SK-N-SH treated with all-trans-retinoic acid at 6 μM for 48 hours (cell line): ENCODE data around the gene TCERG1L.
"Not testable (repeated sequence)": the region's sequence is repeated elsewhere in the genome, so short reads cannot be mapped to it uniquely, and the experiment has no call there.

Experiments
- ATAC-seq: fragments of 200-7000 bp; cut with Tn5 transposase; 3 replicates; pipeline ENCODE4 v1.9.1; 2020; ENCODE audit warnings: mild to moderate bottlenecking, moderate library complexity
- ARNTL ChIP-seq: fragments of 450-650 bp; formaldehyde crosslinking; IDR thresholded peaks from 2 replicates; pipeline ENCODE4 v1.5.0; 2020; ENCODE audit warnings: low read depth, mild to moderate bottlenecking, moderate library complexity, borderline replicate concordance
- BACH2 ChIP-seq: fragments of 250-450 bp; sonication (Bioruptor Pico); IDR thresholded peaks from 2 replicates; pipeline ENCODE4 v1.9.0; 2021; ENCODE audit warnings: mild to moderate bottlenecking, borderline replicate concordance
- CSDC2 ChIP-seq: fragments of 250-450 bp; sonication (Bioruptor Pico); IDR thresholded peaks from 2 replicates; pipeline ENCODE4 v1.5.0; 2020; ENCODE audit warnings: mild to moderate bottlenecking, moderate library complexity
- GLIS3 ChIP-seq: fragments of 250-450 bp; sonication (Bioruptor Pico); IDR thresholded peaks from 2 replicates; pipeline ENCODE4 v1.5.0; 2020; ENCODE audit warnings: mild to moderate bottlenecking, moderate library complexity
- ISL1 ChIP-seq: fragments of 250-450 bp; sonication (Bioruptor Pico); IDR thresholded peaks from 2 replicates; pipeline ENCODE4 v2.1.2; 2022; ENCODE audit warnings: mild to moderate bottlenecking, moderate library complexity
- OSR1 ChIP-seq: fragments of 250-450 bp; sonication (Bioruptor Pico); IDR thresholded peaks from 2 replicates; pipeline ENCODE4 v1.8.0; 2022; ENCODE audit warnings: moderate library complexity, mild to moderate bottlenecking, inconsistent platforms
- PPARA ChIP-seq: fragments of 250-450 bp; sonication (Bioruptor Pico); IDR thresholded peaks from 2 replicates; pipeline ENCODE4 v1.5.0; 2020; ENCODE audit warnings: mild to moderate bottlenecking, borderline replicate concordance
- RARB ChIP-seq: fragments of 250-450 bp; sonication (Bioruptor Pico); IDR thresholded peaks from 2 replicates; pipeline ENCODE4 v1.8.0; 2021; ENCODE audit warnings: mild to moderate bottlenecking, moderate library complexity
- SNAI2 ChIP-seq: fragments of 250-450 bp; sonication (Bioruptor Pico); IDR thresholded peaks from 2 replicates; pipeline ENCODE4 v1.5.0; 2020; ENCODE audit warnings: mild to moderate bottlenecking, moderate library complexity
- TCF4 ChIP-seq: fragments of 250-450 bp; sonication (Bioruptor Pico); IDR thresholded peaks from 2 replicates; pipeline ENCODE4 v1.8.0; 2021; ENCODE audit warnings: mild to moderate bottlenecking, moderate library complexity, borderline replicate concordance
- TOX ChIP-seq: fragments of 250-450 bp; sonication (Bioruptor Pico); IDR thresholded peaks from 2 replicates; pipeline ENCODE4 v1.8.0; 2021; ENCODE audit warnings: mild to moderate bottlenecking, moderate library complexity, borderline replicate concordance
- ZC3H10 ChIP-seq: fragments of 250-450 bp; sonication (Bioruptor Pico); IDR thresholded peaks from 2 replicates; pipeline ENCODE4 v1.5.1; 2021; ENCODE audit warnings: mild to moderate bottlenecking, moderate library complexity
- ZFP3 ChIP-seq: fragments of 250-450 bp; sonication (Bioruptor Pico); IDR thresholded peaks from 2 replicates; pipeline ENCODE4 v1.5.0; 2020; ENCODE audit warnings: mild to moderate bottlenecking, moderate library complexity
- ZFP30 ChIP-seq: fragments of 450-650 bp; formaldehyde crosslinking; IDR thresholded peaks from 2 replicates; pipeline ENCODE4 v1.5.0; 2022; ENCODE audit warnings: mild to moderate bottlenecking, moderate library complexity
- ZNF565 ChIP-seq: fragments of 450-650 bp; formaldehyde crosslinking; conservative IDR thresholded peaks from 2 replicates; pipeline ENCODE4 v1.5.0; 2020; ENCODE audit warnings: low read depth, mild to moderate bottlenecking, moderate library complexity
- ZNF70 ChIP-seq: fragments of 450-650 bp; formaldehyde crosslinking; IDR thresholded peaks from 2 replicates; pipeline ENCODE4 v1.5.0; 2020; ENCODE audit warnings: mild to moderate bottlenecking, moderate library complexity
- ZNF8 ChIP-seq: fragments of 450-650 bp; formaldehyde crosslinking; IDR thresholded peaks from 2 replicates; pipeline ENCODE4 v1.5.0; 2020; ENCODE audit warnings: mild to moderate bottlenecking, moderate library complexity
- TF ChIP-seq, protein P1 (sequence below): fragments of 250-450 bp; sonication (Bioruptor Pico); IDR thresholded peaks from 2 replicates; pipeline ENCODE4 v1.5.0; 2020; ENCODE audit warnings: mild to moderate bottlenecking, moderate library complexity
- TF ChIP-seq, protein P2 (sequence below): fragments of 250-450 bp; sonication (Bioruptor Pico); IDR thresholded peaks from 2 replicates; pipeline ENCODE4 v1.5.1; 2021; ENCODE audit warnings: mild to moderate bottlenecking, moderate library complexity
- TF ChIP-seq, protein P3 (sequence below): fragments of 250-450 bp; sonication (Bioruptor Pico); IDR thresholded peaks from 2 replicates; pipeline ENCODE4 v1.8.0; 2020; ENCODE audit warnings: mild to moderate bottlenecking, moderate library complexity, borderline replicate concordance
- TF ChIP-seq, protein P4 (sequence below): fragments of 250-450 bp; sonication (Bioruptor Pico); IDR thresholded peaks from 2 replicates; pipeline ENCODE4 v1.5.1; 2020; ENCODE audit warnings: low read depth, mild to moderate bottlenecking, moderate library complexity

The TCERG1L gene

DNA sequence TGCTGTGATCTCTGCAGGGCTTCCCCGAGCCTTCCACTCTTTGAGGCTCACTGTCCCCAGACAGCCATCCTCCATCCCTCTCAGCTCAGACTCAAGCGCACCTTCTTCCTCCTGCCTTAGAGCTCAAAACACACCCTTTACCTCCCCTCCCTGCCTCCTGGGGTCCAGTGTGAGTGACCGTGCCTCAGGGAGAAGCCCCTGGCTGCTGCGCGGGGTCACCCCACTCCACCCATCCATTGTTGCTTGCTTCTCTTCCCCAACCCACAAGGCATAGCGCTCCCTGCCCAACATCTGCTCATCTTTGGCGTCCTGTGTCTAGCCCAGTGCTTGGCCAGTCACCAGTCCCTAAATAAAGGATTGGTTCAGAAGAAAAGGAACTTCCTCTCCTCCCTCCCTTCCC, 170.3 kb downstream of the TCERG1L start:
- no peak for ATAC-seq
- TF ChIP-seq CSDC2 (CRISPR knock-in tag) (no peak), ZNF70 (CRISPR knock-in tag) (no peak), SNAI2 (CRISPR knock-in tag) (no peak), ISL1 (CRISPR knock-in tag) (no peak)

DNA sequence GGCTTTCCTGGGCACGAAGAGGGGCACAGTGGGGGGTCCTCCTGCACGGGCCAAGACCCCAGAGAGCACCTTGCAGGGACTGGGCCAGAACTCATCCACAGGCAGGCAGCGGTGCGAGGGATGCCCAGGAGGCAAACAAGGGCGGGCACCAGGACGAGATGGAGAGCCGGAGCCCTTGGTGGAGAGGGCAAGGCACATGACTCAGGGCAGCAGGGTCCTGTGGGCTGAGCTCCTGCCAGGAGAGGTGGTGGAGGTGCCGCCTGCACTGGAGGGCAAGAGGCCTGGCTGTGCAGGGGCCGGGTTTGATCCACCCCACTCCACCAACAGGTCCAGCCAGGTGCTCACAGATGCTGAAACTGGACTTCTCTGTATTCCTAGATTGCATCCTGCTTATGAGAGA, 170.9 kb downstream of the TCERG1L start:
- no peak for ATAC-seq
- TF ChIP-seq, protein P1, sequence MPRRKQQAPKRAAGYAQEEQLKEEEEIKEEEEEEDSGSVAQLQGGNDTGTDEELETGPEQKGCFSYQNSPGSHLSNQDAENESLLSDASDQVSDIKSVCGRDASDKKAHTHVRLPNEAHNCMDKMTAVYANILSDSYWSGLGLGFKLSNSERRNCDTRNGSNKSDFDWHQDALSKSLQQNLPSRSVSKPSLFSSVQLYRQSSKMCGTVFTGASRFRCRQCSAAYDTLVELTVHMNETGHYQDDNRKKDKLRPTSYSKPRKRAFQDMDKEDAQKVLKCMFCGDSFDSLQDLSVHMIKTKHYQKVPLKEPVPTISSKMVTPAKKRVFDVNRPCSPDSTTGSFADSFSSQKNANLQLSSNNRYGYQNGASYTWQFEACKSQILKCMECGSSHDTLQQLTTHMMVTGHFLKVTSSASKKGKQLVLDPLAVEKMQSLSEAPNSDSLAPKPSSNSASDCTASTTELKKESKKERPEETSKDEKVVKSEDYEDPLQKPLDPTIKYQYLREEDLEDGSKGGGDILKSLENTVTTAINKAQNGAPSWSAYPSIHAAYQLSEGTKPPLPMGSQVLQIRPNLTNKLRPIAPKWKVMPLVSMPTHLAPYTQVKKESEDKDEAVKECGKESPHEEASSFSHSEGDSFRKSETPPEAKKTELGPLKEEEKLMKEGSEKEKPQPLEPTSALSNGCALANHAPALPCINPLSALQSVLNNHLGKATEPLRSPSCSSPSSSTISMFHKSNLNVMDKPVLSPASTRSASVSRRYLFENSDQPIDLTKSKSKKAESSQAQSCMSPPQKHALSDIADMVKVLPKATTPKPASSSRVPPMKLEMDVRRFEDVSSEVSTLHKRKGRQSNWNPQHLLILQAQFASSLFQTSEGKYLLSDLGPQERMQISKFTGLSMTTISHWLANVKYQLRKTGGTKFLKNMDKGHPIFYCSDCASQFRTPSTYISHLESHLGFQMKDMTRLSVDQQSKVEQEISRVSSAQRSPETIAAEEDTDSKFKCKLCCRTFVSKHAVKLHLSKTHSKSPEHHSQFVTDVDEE: no peak
- no peak for TF ChIP-seq ZC3H10 (CRISPR knock-in tag)
- TF ChIP-seq RARB (CRISPR knock-in tag): no peak

DNA sequence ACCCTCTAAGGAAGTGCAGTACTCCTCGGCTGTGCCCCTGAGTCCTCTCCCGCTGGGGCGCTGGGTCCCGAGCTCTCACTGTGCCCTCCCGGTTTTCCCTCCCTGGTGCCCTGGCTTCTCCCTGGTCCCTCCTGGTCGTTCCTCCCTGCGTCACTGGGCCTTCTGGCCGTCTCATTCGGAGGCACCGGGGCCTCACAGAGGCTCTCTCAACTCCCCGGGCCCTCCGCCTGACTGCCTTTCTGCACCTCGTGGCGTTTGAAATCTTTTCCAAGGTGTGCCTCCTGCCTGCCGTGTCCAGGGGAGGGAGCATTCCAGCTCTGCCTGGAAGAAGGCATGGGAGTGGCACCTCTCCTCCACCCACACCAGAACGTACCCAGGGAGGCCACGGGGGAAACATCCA, 174.3 kb downstream of the TCERG1L start:
- TF ChIP-seq, protein P2, sequence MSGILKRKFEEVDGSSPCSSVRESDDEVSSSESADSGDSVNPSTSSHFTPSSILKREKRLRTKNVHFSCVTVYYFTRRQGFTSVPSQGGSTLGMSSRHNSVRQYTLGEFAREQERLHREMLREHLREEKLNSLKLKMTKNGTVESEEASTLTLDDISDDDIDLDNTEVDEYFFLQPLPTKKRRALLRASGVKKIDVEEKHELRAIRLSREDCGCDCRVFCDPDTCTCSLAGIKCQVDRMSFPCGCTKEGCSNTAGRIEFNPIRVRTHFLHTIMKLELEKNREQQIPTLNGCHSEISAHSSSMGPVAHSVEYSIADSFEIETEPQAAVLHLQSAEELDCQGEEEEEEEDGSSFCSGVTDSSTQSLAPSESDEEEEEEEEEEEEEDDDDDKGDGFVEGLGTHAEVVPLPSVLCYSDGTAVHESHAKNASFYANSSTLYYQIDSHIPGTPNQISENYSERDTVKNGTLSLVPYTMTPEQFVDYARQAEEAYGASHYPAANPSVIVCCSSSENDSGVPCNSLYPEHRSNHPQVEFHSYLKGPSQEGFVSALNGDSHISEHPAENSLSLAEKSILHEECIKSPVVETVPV (CRISPR knock-in tag): no peak
- TF ChIP-seq ZNF70 (CRISPR knock-in tag) (no peak), CSDC2 (CRISPR knock-in tag) (no peak), PPARA (CRISPR knock-in tag) (no peak), TOX (CRISPR knock-in tag) (no peak), OSR1 (CRISPR knock-in tag) (no peak), ZNF8 (CRISPR knock-in tag) (no peak)
- TF ChIP-seq, protein P3, sequence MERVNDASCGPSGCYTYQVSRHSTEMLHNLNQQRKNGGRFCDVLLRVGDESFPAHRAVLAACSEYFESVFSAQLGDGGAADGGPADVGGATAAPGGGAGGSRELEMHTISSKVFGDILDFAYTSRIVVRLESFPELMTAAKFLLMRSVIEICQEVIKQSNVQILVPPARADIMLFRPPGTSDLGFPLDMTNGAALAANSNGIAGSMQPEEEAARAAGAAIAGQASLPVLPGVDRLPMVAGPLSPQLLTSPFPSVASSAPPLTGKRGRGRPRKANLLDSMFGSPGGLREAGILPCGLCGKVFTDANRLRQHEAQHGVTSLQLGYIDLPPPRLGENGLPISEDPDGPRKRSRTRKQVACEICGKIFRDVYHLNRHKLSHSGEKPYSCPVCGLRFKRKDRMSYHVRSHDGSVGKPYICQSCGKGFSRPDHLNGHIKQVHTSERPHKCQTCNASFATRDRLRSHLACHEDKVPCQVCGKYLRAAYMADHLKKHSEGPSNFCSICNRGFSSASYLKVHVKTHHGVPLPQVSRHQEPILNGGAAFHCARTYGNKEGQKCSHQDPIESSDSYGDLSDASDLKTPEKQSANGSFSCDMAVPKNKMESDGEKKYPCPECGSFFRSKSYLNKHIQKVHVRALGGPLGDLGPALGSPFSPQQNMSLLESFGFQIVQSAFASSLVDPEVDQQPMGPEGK (CRISPR knock-in tag): no peak
- TF ChIP-seq, all 23 proteins: peak for 0
- no peak for ATAC-seq

DNA sequence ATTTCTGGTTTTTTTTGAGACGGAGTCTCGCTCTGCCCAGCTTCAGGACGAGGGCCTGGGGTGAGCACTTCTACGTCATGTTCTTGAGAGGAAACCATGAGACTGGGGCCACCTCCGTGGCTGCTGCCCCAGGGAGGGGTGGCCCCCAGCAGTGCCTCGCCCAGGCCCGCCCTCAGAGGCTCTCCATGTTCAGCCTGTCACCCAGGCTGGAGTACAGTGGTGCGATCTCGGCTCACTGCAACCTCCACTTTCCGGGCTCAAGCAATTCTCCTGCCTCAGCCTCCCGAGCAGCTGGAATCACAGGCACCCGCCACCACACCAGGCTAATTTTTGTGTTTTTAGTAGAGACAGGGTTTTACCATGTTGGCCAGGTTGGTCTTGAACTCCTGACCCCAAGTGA, 175.2 kb downstream of the TCERG1L start:
- not testable (repeated sequence) for ATAC-seq

DNA sequence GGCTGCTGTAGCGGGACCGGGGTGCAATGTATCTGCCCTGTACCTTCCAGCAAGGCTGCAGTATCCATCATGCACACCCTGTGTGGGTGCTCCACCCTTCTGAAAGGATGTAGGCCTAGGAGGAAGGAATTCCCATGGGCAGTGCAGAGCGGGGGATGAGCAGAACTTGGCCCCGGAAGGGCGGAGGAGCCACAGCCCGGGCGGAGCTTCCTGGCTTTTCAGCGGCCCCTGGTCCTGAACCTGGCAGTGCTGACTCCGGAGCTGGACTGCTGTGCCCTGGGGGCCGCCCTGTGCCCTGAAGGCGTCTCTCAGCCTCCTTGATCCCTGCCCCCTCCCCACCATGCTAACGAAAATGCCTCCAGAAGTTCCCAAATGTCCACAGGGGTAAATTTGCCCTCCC, 175.8 kb downstream of the TCERG1L start:
- ATAC-seq: no peak
- no peak for TF ChIP-seq CSDC2 (CRISPR knock-in tag)
- TF ChIP-seq OSR1 (CRISPR knock-in tag): no peak
- no peak for TF ChIP-seq ZFP30 (CRISPR knock-in tag)
- no peak for TF ChIP-seq TCF4 (CRISPR knock-in tag)
- no peak for TF ChIP-seq ZC3H10 (CRISPR knock-in tag)
- TF ChIP-seq, protein P4, sequence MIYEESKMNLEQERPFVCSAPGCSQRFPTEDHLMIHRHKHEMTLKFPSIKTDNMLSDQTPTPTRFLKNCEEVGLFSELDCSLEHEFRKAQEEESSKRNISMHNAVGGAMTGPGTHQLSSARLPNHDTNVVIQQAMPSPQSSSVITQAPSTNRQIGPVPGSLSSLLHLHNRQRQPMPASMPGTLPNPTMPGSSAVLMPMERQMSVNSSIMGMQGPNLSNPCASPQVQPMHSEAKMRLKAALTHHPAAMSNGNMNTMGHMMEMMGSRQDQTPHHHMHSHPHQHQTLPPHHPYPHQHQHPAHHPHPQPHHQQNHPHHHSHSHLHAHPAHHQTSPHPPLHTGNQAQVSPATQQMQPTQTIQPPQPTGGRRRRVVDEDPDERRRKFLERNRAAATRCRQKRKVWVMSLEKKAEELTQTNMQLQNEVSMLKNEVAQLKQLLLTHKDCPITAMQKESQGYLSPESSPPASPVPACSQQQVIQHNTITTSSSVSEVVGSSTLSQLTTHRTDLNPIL (CRISPR knock-in tag): no peak

DNA sequence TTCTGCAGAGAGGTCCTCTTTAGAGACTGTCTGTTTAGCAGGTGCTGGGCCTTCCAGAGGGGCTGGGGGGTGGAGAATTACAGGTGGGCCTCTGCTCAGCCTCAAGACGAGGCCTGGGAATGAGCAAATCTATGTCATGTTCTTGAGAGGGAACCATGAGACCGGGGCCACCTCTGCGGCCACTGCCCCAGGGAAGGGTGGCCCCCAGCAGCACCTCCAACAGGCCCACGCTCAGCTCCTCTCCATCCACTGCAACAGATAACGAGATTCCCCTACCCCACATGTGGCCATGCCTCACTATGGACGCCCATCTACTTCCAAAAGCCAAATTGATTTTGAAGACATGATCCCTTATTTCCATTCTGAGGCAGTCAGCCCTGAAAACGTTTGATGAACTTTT, 176.9 kb downstream of the TCERG1L start:
- no peak for TF ChIP-seq BACH2 (CRISPR knock-in tag)
- no peak for TF ChIP-seq OSR1 (CRISPR knock-in tag)
- TF ChIP-seq ARNTL (CRISPR knock-in tag): no peak
- no peak for TF ChIP-seq ZFP30 (CRISPR knock-in tag)
- TF ChIP-seq ISL1 (CRISPR knock-in tag): no peak
- TF ChIP-seq CSDC2 (CRISPR knock-in tag): no peak
- no peak for TF ChIP-seq GLIS3
- TF ChIP-seq ZNF70 (CRISPR knock-in tag): no peak
- TF ChIP-seq TCF4 (CRISPR knock-in tag): no peak
- TF ChIP-seq TOX (CRISPR knock-in tag): no peak
- TF ChIP-seq, protein P1: no peak
- TF ChIP-seq ZFP3 (CRISPR knock-in tag): no peak
- TF ChIP-seq, protein P4 (CRISPR knock-in tag): no peak
- no peak for TF ChIP-seq ZNF565 (CRISPR knock-in tag)
- no peak for ATAC-seq
